ENCODE measurements around the gene ZNF280B. TPM values are rescaled to one million over a fixed set of nuclear protein-coding genes. Genes with fewer than 3 reads are reported as not detected.
"Not testable (repeated sequence)": the region's sequence is repeated elsewhere in the genome, so short reads cannot be mapped to it uniquely, and the experiment has no call there.

ZNF280B gene
- total RNA-seq, 1 donor from 2014 or later: 7.3 TPM

DNA sequence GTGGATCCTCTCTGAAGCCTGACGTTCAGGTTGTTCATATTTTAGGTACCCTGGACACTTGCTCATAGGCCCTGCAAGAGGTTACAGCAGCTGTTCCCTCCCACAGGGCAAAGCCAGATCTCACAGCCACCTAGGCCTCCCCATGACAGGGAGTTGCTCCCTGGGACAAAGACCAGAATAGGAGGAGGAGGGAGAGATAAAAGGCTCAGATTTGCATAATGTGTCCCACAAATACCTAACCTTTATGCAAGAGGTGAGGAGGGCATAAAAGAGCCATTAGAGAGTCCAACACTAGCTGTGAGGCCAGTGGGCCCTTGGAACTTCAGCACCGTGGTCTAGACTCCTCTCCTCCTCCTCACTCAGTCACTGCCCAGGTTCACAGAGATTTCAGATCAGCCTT, 33.8 kb downstream of the ZNF280B start:
- no peak for DNase-seq (ENCODE audit: low read depth, low spot score)
- Mint-ChIP-seq H3K9me3 (peaks cover 1% of the 10 kb centered on the region), H3K36me3 (ENCODE audit: low read depth) (no peaks in the 10 kb centered on the region), H3K27ac (ENCODE audit: unreplicated experiment) (no peak overlapping the region), H3K27me3 (ENCODE audit: low read depth) (peaks cover 2% of the 10 kb centered on the region), H3K4me1 (peaks cover 9% of the 10 kb centered on the region), H3K4me3 (no peak overlapping the region)
- TF ChIP-seq, protein P1, sequence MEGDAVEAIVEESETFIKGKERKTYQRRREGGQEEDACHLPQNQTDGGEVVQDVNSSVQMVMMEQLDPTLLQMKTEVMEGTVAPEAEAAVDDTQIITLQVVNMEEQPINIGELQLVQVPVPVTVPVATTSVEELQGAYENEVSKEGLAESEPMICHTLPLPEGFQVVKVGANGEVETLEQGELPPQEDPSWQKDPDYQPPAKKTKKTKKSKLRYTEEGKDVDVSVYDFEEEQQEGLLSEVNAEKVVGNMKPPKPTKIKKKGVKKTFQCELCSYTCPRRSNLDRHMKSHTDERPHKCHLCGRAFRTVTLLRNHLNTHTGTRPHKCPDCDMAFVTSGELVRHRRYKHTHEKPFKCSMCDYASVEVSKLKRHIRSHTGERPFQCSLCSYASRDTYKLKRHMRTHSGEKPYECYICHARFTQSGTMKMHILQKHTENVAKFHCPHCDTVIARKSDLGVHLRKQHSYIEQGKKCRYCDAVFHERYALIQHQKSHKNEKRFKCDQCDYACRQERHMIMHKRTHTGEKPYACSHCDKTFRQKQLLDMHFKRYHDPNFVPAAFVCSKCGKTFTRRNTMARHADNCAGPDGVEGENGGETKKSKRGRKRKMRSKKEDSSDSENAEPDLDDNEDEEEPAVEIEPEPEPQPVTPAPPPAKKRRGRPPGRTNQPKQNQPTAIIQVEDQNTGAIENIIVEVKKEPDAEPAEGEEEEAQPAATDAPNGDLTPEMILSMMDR (conservative IDR thresholded peaks at IDR 0.05): no peak

DNA sequence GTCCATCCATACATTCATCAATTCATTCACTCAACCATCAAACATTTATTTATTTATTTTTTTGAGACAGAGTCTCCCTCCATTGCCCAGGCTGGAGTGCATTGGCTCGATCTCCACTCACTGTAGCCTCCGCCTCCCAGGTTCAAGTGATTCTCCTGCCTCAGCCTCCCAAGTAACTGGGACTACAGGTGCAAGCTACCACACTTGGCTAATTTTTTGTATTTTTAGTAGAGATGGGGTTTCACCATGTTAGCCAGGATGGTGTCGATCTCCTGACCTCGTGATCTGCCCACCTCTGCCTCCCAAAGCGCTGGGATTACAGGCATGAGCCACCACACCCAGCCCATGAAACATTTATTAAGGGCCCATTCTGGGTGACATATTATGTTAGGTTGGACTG, 37.4 kb downstream of the ZNF280B start:
- not testable (repeated sequence) for DNase-seq (ENCODE audit: low read depth, low spot score); H3K36me3 Mint-ChIP-seq (ENCODE audit: low read depth); H3K27ac Mint-ChIP-seq (ENCODE audit: unreplicated experiment); H3K9me3 Mint-ChIP-seq; H3K4me3 Mint-ChIP-seq; H3K4me1 Mint-ChIP-seq
- H3K27me3 Mint-ChIP-seq (ENCODE audit: low read depth): peaks cover 23% of the 10 kb centered on the region

DNA sequence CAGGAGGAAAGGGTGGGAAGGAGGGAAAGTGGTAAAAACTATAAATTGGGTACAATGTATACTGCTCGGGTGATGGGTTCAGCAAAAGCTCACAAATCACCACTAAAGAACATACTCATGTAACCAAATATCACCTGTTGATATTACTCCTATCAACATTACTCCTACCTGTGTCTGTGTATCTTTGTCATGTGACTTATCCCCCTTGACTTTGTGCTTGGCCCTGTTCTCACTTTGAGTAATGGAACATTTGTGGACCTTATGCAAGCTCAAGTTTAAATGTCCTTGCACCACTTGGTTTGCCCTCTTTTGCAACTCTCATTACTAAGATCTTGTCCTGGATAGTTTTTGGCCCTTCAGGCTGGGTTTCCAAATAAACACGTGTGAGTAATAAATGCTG, 39.0 kb downstream of the ZNF280B start:
- Mint-ChIP-seq H3K4me3 (no peak overlapping the region), H3K27ac (ENCODE audit: unreplicated experiment) (no peak overlapping the region), H3K9me3 (peaks cover 9% of the 10 kb centered on the region), H3K27me3 (ENCODE audit: low read depth) (peaks cover 36% of the 10 kb centered on the region), H3K4me1 (peaks cover 3% of the 10 kb centered on the region), H3K36me3 (ENCODE audit: low read depth) (peaks cover 4% of the 10 kb centered on the region)
- no peak for DNase-seq (ENCODE audit: low read depth, low spot score)
- TF ChIP-seq, protein P1 (conservative IDR thresholded peaks at IDR 0.05): no peak

DNA sequence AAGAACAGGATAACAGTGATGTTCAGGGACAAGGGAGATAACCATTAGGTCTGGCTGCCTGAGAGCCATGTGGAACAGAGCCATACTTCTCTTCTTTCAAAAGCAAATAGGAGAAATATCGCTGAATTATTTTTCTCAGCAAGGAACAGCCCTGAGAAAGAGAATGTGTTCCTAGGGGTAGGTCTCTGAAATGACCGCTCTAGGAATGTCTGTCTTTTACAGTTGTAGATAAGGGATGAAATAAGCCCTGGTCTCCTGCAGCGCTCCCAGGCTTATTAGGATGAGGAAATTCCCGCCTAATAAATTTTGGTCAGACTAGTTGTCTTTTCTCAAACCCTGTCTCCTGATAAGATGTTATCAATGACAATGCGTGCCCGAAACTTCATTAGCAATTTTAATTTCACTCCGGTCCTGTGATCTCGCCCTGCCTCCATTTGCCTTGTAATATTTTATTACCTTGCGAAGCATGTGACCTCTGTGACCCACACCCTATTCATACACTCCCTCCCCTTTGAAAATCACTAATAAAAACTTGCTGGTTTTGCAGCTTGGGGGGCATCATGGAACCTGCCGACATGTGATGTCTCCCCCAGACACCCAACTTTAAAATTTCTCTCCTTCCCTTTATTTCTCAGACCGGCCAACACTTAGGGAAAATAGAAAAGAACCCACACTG, 39.6 kb downstream of the ZNF280B start:
- DNase-seq (ENCODE audit: low read depth, low spot score); H3K4me3 Mint-ChIP-seq; H3K27ac Mint-ChIP-seq (ENCODE audit: unreplicated experiment); H3K9me3 Mint-ChIP-seq; H3K36me3 Mint-ChIP-seq (ENCODE audit: low read depth); H3K4me1 Mint-ChIP-seq: not testable (repeated sequence)
- H3K27me3 Mint-ChIP-seq (ENCODE audit: low read depth): peaks cover 39% of the 10 kb centered on the region

DNA sequence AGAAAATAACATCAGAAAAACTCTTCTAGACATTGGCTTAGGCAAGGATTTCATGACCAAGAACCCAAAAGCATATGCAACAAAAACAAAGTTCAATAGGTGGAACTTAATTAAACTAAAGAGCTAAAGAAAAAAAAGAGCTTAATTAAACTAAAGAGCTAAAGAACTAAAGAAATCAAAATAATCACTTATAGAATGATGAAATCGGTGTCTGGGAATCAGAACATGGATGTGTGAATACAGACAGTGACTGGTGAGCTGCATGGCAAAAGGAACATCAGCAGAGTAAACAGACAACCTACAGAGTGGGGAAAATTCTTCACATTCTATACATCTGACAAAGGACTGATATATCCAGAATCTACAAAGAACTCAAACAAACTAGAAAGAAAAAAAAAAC, 41.4 kb downstream of the ZNF280B start:
- no peaks in the 10 kb centered on the region for H3K4me1 Mint-ChIP-seq
- DNase-seq (ENCODE audit: low read depth, low spot score): no peak
- TF ChIP-seq, protein P1 (conservative IDR thresholded peaks at IDR 0.05): no peak
- H3K27ac Mint-ChIP-seq (ENCODE audit: unreplicated experiment): no peak overlapping the region
- H3K36me3 Mint-ChIP-seq (ENCODE audit: low read depth): peaks cover 4% of the 10 kb centered on the region
- peaks cover 9% of the 10 kb centered on the region for H3K9me3 Mint-ChIP-seq
- no peak overlapping the region for H3K4me3 Mint-ChIP-seq
- H3K27me3 Mint-ChIP-seq (ENCODE audit: low read depth): peaks cover 58% of the 10 kb centered on the region

DNA sequence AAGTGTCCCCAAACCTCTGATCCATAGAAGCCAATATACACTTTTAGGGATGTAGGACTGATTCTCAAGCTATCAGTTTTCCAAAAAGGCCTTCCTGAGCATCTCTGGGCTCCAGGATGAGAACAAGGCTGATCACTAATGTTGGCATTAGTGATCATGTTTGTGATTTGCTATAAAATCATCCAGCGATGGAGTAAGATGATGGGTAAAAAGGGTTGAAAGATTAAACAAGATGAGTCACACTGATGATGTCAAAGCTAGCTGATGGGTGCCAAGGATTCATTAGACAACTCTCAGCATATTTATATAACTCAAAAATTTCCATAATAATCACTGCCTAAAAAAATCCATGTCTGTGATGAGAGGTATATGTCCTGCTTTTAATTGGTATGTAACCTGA, 42.8 kb downstream of the ZNF280B start:
- H3K4me1 Mint-ChIP-seq: no peaks in the 10 kb centered on the region
- peaks cover 4% of the 10 kb centered on the region for H3K36me3 Mint-ChIP-seq (ENCODE audit: low read depth)
- no peak overlapping the region for H3K4me3 Mint-ChIP-seq
- H3K9me3 Mint-ChIP-seq: peaks cover 9% of the 10 kb centered on the region
- peaks cover 67% of the 10 kb centered on the region for H3K27me3 Mint-ChIP-seq (ENCODE audit: low read depth)
- no peak overlapping the region for H3K27ac Mint-ChIP-seq (ENCODE audit: unreplicated experiment)
- no peak for DNase-seq (ENCODE audit: low read depth, low spot score)
- TF ChIP-seq, protein P1 (conservative IDR thresholded peaks at IDR 0.05): no peak

All from neural crest cell (in vitro differentiated cells).